AG04449 (cell line): ENCODE results near the gene GLDC.
A peak's percentile ranks its signal among the peaks of the same experiment; 100 is the strongest.

Source experiments
- CTCF ChIA-PET: fragments of 350-600 bp; formaldehyde crosslinking; extraction: SDS; loops from one replicate; lab custom pipeline; 2021; ENCODE audit warnings: antibody characterized with exemption; lab: Yijun Ruan, JAX
- POLR2A ChIA-PET: fragments of 400-600, 350-600 bp; formaldehyde crosslinking; extraction: SDS; loops from one replicate; lab custom pipeline; 2020; ENCODE audit warnings: antibody characterized with exemption, inconsistent platforms; lab: Yijun Ruan, JAX
- DNase-seq: peaks from one replicate; pipeline ENCODE4 v3.0.0-alpha.2; 2010; ENCODE audit warnings: low read depth, low spot score
- H3K4me3 ChIP-seq: 2 replicates; pipeline ENCODE4 v1.5.1; 2011; ENCODE audit warnings: low read depth, mild to moderate bottlenecking, control low read depth, low read length
- TF ChIP-seq, protein P1 (sequence below): IDR thresholded peaks from one replicate; pipeline ENCODE4 v1.5.1; 2011; ENCODE audit warnings: mild to moderate bottlenecking, moderate library complexity, low read length, control low read depth, inconsistent platforms; ENCODE audit not compliant: insufficient read depth; ENCODE audit errors: missing control alignments

GLDC gene

DNA sequence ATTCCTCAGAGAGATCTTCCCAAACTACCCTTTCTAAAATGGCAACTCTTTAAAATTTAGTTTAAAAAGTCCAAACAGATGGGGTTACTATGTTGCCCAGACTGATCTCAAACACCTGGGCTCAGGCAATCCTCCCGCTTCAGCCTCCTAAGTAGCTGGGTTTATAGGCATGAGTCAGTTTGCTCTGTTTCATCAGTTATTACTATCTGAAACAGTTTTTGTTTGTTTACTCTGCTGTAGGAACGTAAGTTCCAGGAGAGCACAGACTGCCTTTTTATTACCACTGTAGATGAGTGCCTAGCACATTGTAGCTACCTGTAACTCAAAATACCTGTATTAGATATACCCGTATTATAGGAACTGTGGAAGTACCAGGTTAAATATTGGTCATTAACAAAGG lies 143.1 kb downstream of the GLDC start:
- POLR2A ChIA-PET = no interaction called here
- H3K4me3 ChIP-seq = no peak overlapping the region
- TF ChIP-seq, protein P1, sequence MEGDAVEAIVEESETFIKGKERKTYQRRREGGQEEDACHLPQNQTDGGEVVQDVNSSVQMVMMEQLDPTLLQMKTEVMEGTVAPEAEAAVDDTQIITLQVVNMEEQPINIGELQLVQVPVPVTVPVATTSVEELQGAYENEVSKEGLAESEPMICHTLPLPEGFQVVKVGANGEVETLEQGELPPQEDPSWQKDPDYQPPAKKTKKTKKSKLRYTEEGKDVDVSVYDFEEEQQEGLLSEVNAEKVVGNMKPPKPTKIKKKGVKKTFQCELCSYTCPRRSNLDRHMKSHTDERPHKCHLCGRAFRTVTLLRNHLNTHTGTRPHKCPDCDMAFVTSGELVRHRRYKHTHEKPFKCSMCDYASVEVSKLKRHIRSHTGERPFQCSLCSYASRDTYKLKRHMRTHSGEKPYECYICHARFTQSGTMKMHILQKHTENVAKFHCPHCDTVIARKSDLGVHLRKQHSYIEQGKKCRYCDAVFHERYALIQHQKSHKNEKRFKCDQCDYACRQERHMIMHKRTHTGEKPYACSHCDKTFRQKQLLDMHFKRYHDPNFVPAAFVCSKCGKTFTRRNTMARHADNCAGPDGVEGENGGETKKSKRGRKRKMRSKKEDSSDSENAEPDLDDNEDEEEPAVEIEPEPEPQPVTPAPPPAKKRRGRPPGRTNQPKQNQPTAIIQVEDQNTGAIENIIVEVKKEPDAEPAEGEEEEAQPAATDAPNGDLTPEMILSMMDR = no peak
- DNase-seq = no peak
- CTCF ChIA-PET = no interaction called here

GRCh38 chr9:6501526-6502210 lies 143.9 kb downstream of the GLDC start:
- TF ChIP-seq, protein P1 = no peak
- no peak overlapping the region for H3K4me3 ChIP-seq
- POLR2A ChIA-PET = no interaction called here
- CTCF ChIA-PET = no interaction called here
- DNase-seq = no peak

- TF ChIP-seq, protein P1 = no peak
- H3K4me3 ChIP-seq = no peak overlapping the region
- peak; percentile 23 for DNase-seq
- ChIA-PET CTCF (interaction anchor here (1.1 kb wide), 1 partner anchor 69 kb away, joined by 4 read pairs; no protein-coding TSS in a partner anchor), POLR2A (interaction anchor here (1.5 kb wide), 1 partner anchor 86 kb away, joined by 3 read pairs; the partner anchor contains the start of gene UHRF2)
Measured at GRCh38 chr9:6498982-6499381, 146.5 kb downstream of the GLDC start.

GRCh38 chr9:6495466-6495865 lies 150.1 kb downstream of the GLDC start:
- no peak for DNase-seq
- TF ChIP-seq, protein P1 = no peak
- ChIA-PET POLR2A (no interaction called here), CTCF (interaction anchor here (1.1 to 1.5 kb wide), 2 partner anchors 139 to 141 kb away, joined by 3 read pairs; no protein-coding TSS in a partner anchor)
- H3K4me3 ChIP-seq = no peak overlapping the region

DNA sequence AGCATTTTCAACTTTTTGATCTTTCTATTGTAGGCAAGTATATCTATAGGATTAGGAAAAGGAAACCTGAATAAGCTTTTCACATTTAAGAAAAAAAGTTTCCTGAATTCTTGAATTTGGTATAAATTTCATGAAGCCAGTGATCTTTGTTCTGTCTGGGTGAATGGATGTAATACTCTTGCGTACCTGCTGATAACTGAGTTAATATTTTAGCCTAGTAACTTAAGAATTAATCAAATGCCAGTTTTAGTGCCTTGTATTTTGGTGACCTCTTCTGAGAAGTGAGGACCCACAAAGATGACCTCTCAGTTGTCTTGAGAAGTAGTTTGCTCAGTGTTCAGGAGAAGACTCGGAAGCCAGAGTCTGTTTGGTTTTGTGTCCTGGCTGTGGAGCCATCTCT lies 154.7 kb downstream of the GLDC start:
- no peak overlapping the region for H3K4me3 ChIP-seq
- no peak for DNase-seq
- TF ChIP-seq, protein P1 = no peak
- POLR2A ChIA-PET = no interaction called here
- CTCF ChIA-PET = no interaction called here

GRCh38 chr9:6489099-6489498 lies 156.4 kb downstream of the GLDC start:
- H3K4me3 ChIP-seq = no peak overlapping the region
- TF ChIP-seq, protein P1 = no peak
- ChIA-PET POLR2A (no interaction called here), CTCF (interaction anchor here (1.6 to 1.7 kb wide), 2 partner anchors 16 to 134 kb away, joined by 4 read pairs; no protein-coding TSS in a partner anchor)
- DNase-seq = no peak
